Left lung (tissue), 10 donors: Measurements from ENCODE around the gene RBM20. TPM values are rescaled to one million over a fixed set of nuclear protein-coding genes. Genes with fewer than 3 reads are reported as not detected.
A peak's percentile ranks its signal among the peaks of the same experiment; 100 is the strongest.

Experiments used
- ATAC-seq: fragments of 200-7000 bp; cut with Tn5 transposase; one replicate; pipeline ENCODE4 v1.9.1; 2020; ENCODE audit warnings: moderate library complexity
- DNase-seq, 4 donors: peaks; one replicate each; pipeline ENCODE4 v3.0.0-alpha.2; 2013 to 2020
- H3K27ac ChIP-seq, 2 donors: fragments of 200-600 bp; sonication (generic) in 1 of 2; one replicate each; pipeline versions ENCODE4 v1.5.0 to v1.8.0; 2020 to 2021
- H3K27me3 ChIP-seq, 2 donors: fragments of 200-600 bp; sonication (generic) in 1 of 2; one replicate each; pipeline versions ENCODE4 v1.5.0 to v1.8.0; 2020 to 2021
- H3K36me3 ChIP-seq, 2 donors: fragments of 200-600 bp; sonication (generic) in 1 of 2; one replicate each; pipeline versions ENCODE4 v1.5.0 to v1.8.0; 2020 to 2021
- H3K4me1 ChIP-seq, 2 donors: fragments of 200-600 bp; one replicate each; pipeline ENCODE4 v1.8.0; 2021
- H3K4me3 ChIP-seq, 2 donors: fragments of 200-600 bp; sonication (generic) in 1 of 2; one replicate each; pipeline versions ENCODE4 v1.5.0 to v1.8.0; 2020 to 2021; ENCODE audit warnings: mild to moderate bottlenecking in 1 of 2
- H3K9me3 ChIP-seq, 2 donors: fragments of 200-600 bp; sonication (generic) in 1 of 2; one replicate each; pipeline versions ENCODE4 v1.5.0 to v1.8.0; 2020 to 2021
- intact Hi-C, 2 donors: fragments of 100-400 bp; cut with DNase I; formaldehyde crosslinking; loops; one replicate each; pipeline versions ENCODE4 v1.11.2 to v1.14.2; 2022
- polyA plus RNA-seq, 6 donors: library from polyadenylated mRNA; unstranded; fragments of 120-200 nt; gene quantifications; one replicate each; pipeline ENCODE4 v1.2.1, GENCODE V29; 2013; ENCODE audit not compliant: insufficient read length in 6 of 6
- total RNA-seq, 2 donors: library from RNA; stranded (reverse); fragmentation: NEBNext Ultra II Directional; extraction: Animal tissue kit (Norgen Biotek cat#: 25700); gene quantifications; one replicate each; pipeline ENCODE4 v1.2.1, GENCODE V29; 2021
- TF ChIP-seq, protein P1 (sequence below), 2 donors: fragments of 200-600 bp; sonication (generic) in 1 of 2; IDR thresholded peaks; one replicate each; pipeline versions ENCODE4 v1.5.0 to v1.8.0; 2021; ENCODE audit warnings: antibody characterized with exemption in 2 of 2
- donor health status: DM: no; HTN: yes; CAD: no.
- donor health status: DM: no; HTN: no; CAD: no.

Gene RBM20
- total and polyA plus RNA-seq, 8 donors = 0.55 to 1.8 (median 1.1) TPM

DNA sequence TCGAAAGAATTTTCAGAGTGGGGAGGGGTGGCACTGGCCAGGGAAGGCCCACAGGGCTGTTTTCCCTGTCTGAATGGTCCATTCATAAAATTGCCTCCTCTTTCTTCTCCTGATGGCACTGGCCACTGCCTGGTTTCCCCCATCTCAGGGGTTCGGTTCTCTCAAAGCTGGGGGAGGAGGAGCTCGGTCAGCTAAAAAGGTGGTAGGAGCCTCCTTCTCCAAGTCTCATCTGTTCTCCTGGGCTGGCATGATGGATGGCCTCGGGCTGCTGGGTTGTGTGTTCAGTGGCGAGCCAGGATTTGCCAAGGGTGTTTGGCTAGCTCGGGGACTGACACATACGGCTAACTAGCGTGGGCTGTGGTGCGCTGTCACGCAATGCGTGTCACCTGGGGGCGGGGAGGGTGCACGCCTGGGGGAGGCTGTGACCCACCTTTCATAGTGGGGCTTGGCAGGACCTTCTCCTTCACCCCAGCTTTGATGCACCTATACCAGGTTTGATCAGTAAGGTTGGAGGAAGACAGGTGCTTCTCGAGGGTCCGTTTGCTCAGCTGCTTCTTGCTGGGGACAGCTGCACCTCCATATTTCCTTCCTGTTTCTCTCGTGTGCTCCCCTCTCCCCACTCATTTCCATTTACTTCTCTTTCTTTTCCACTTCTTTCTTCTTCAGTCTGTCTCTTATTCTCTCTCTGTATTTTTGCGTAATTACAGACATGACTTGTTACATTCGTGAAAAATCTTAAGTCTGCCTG lies 36.3 kb downstream of the RBM20 start:
- H3K27me3 ChIP-seq = peaks cover 26 to 71% of the 10 kb centered on the region in 2 donors
- H3K4me3 ChIP-seq = no peak overlapping the region
- intact Hi-C loops = no loop called here
- no peak overlapping the region for H3K27ac ChIP-seq
- DNase-seq (peak in 1 of 4 donors; percentile 45), ATAC-seq (no peak)
- H3K4me1 ChIP-seq = no peaks in the 10 kb centered on the region
- H3K36me3 ChIP-seq = no peaks in the 10 kb centered on the region
- no peaks in the 10 kb centered on the region for H3K9me3 ChIP-seq
- TF ChIP-seq, protein P1, sequence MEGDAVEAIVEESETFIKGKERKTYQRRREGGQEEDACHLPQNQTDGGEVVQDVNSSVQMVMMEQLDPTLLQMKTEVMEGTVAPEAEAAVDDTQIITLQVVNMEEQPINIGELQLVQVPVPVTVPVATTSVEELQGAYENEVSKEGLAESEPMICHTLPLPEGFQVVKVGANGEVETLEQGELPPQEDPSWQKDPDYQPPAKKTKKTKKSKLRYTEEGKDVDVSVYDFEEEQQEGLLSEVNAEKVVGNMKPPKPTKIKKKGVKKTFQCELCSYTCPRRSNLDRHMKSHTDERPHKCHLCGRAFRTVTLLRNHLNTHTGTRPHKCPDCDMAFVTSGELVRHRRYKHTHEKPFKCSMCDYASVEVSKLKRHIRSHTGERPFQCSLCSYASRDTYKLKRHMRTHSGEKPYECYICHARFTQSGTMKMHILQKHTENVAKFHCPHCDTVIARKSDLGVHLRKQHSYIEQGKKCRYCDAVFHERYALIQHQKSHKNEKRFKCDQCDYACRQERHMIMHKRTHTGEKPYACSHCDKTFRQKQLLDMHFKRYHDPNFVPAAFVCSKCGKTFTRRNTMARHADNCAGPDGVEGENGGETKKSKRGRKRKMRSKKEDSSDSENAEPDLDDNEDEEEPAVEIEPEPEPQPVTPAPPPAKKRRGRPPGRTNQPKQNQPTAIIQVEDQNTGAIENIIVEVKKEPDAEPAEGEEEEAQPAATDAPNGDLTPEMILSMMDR (IDR thresholded peaks at IDR 0.05) = no peak

DNA sequence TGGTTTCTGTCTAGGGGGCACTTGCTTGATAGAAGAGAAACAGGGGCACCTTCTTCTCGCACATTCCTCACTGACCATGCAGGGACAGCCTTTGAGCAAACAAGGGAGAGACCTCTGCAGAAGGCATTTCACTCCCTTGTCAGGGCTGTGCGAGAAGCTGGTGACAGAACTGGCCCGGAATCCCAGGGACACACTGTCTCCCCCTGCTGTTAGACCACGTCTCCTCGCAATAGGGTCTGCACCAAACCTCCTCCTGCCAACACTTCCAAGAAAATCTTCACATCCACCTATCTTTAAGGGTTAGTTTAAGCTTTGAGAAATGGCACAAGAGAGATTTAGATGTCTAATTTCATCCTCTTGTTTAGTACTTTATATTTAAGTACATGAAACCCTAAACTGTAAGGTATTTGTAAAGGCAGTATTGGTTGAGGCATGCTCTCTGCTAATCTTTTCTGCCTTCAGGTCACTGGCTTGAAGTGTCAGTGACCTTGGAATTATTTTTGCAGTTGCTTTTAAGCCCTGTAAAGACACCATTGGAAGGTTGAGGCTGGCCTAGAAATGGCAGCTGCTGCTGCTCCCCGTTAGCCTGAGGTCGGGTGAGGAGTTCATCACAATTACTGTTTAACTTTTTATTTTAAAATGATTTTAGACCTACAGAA lies 37.0 kb downstream of the RBM20 start:
- ATAC-seq = peak; percentile 76
- Histone ChIP-seq H3K4me3 (no peak overlapping the region), H3K9me3 (no peaks in the 10 kb centered on the region), H3K27me3 (peaks cover 33 to 71% of the 10 kb centered on the region in 2 donors), H3K27ac (no peak overlapping the region), H3K36me3 (no peaks in the 10 kb centered on the region), H3K4me1 (no peaks in the 10 kb centered on the region)
- intact Hi-C loops = no loop called here
- DNase-seq = peak in 2 of 4 donors; percentile 23 to 49
- TF ChIP-seq, protein P1 (IDR thresholded peaks at IDR 0.05) = peak; percentile 18 to 22

DNA sequence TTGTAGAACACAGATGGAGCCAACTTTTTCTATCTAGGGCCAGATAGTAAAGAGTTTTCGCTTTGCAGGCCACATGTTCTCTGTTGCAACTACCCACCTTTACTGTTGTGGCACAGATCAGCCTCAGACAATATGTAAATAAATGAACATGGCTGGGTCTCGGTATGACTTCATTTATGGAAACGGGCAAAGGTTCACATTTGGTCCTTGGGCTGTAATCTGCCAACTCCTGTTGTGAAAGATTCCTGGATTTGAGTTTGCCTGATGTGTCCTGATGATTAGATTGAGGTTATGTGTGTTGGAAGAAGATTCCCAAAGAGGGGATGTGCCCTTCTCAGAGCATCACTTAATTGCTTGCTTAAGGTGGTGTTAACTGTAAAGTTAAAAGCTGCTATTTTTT lies 38.2 kb downstream of the RBM20 start:
- H3K36me3 ChIP-seq = no peaks in the 10 kb centered on the region
- DNase-seq (no peak), ATAC-seq (no peak)
- H3K4me1 ChIP-seq = no peaks in the 10 kb centered on the region
- H3K27me3 ChIP-seq = peaks cover 34 to 67% of the 10 kb centered on the region in 2 donors
- no peak overlapping the region for H3K27ac ChIP-seq
- intact Hi-C loops = no loop called here
- TF ChIP-seq, protein P1 (IDR thresholded peaks at IDR 0.05) = no peak
- no peak overlapping the region for H3K4me3 ChIP-seq
- H3K9me3 ChIP-seq = no peaks in the 10 kb centered on the region

DNA sequence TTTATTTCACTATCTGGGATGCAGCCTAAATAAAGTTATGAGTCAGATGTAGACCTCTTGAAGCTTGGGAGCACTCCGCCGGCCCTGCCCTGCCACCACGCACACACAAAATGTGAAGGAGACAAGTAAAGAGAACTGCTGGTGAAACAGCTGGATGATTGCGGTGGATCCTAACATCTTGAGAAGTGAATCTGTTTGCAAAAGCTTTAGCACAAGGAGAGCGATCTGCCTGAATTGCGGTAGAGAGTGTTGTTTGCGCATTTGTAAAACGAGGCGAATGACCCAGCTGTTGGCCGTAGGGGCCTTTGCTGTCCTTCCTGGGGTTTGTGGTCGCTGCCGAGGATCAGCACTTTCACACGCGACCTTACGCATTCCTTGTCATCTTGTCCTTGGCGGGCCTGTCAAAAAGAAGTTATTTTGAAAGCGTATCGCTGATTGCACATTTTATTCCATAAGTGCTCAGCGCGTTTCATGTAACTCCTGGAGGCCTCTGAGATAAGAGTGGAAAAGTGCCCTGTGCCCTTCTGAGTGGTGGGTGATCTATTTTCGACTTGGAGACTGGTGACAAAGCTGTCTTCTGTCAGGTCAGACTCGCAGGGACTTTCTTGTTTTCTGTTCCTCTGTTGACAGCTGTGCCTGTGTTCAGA lies 40.8 kb downstream of the RBM20 start:
- no peaks in the 10 kb centered on the region for H3K9me3 ChIP-seq
- no peak for ATAC-seq
- no peak overlapping the region for H3K4me3 ChIP-seq
- no peak overlapping the region for H3K27ac ChIP-seq
- DNase-seq = peak in 1 of 4 donors; percentile 13
- H3K4me1 ChIP-seq = no peaks in the 10 kb centered on the region
- intact Hi-C loops = no loop called here
- TF ChIP-seq, protein P1 (IDR thresholded peaks at IDR 0.05) = no peak
- H3K36me3 ChIP-seq = no peaks in the 10 kb centered on the region
- H3K27me3 ChIP-seq = peaks cover 25 to 57% of the 10 kb centered on the region in 2 donors

DNA sequence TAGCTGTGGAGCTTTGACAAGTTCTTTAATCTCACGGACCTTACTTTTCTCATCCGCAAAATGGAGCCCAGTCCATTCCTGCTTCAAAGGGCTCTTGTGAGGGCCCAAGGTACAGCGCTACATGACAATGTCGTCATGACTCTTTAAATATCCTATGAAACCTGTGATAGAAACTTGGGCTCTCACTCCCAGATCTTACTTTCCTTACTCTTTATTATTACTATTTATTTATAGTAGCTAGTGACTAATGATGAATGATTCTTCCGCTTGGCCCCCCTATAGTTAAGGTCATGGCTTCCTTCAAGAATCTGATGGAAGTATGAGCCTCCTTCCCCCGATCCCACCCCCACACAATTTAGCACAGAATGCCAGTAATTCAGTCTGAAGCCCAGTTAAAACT lies 41.9 kb downstream of the RBM20 start:
- no peak for ATAC-seq
- Histone ChIP-seq H3K4me3 (no peak overlapping the region), H3K27me3 (peaks cover 19 to 46% of the 10 kb centered on the region in 2 donors), H3K36me3 (no peaks in the 10 kb centered on the region), H3K4me1 (no peaks in the 10 kb centered on the region), H3K27ac (no peak overlapping the region), H3K9me3 (no peaks in the 10 kb centered on the region)
- DNase-seq = no peak
- intact Hi-C loops = no loop called here
- TF ChIP-seq, protein P1 (IDR thresholded peaks at IDR 0.05) = no peak
